Right atrium auricular region (tissue), 2 donors: ENCODE results near the gene CACNA1H. TPM values are rescaled to one million over a fixed set of nuclear protein-coding genes. Genes with fewer than 3 reads are reported as not detected.
"Not testable (repeated sequence)": the region's sequence is repeated elsewhere in the genome, so short reads cannot be mapped to it uniquely, and the experiment has no call there.

Experiments used
- DNase-seq: peaks from one replicate; pipeline ENCODE4 v3.0.0-alpha.2; 2019; ENCODE audit warnings: low spot score
- H3K27ac ChIP-seq, 2 donors: fragments of 200-600 bp; sonication (generic); 1 replicate in 1 of 2; 2 replicates in 1 of 2; pipeline ENCODE4 v1.5.1; 2016 to 2019
- H3K27me3 ChIP-seq, 2 donors: fragments of 200-600 bp; sonication (generic); one replicate each; pipeline versions ENCODE4 v1.5.1 to v1.6.0; 2017 to 2019
- H3K36me3 ChIP-seq: fragments of 200-600 bp; sonication (generic); one replicate; pipeline ENCODE4 v1.5.1; 2016
- H3K4me1 ChIP-seq, 2 donors: fragments of 200-600 bp; sonication (generic); one replicate each; pipeline versions ENCODE4 v1.5.1 to v1.6.0; 2017 to 2019
- H3K4me3 ChIP-seq, 2 donors: fragments of 200-600 bp; sonication (generic); 1 replicate in 1 of 2; 2 replicates in 1 of 2; pipeline ENCODE4 v1.5.1; 2017 to 2019; ENCODE audit warnings: mild to moderate bottlenecking in 1 of 2, moderate library complexity in 1 of 2
- H3K9me3 ChIP-seq, 2 donors: fragments of 200-600 bp; sonication (generic); one replicate each; pipeline ENCODE4 v1.5.1; 2019
- CTCF ChIP-seq, 2 donors: fragments of 200-600 bp; sonication (generic); IDR thresholded peaks; one replicate each; pipeline ENCODE4 v1.5.1; 2019; ENCODE audit warnings: antibody characterized with exemption in 2 of 2
- total RNA-seq, 2 donors: library from RNA; depleted of rRNA; stranded (reverse); fragments of >200 nt; gene quantifications; one replicate each; pipeline ENCODE4 v1.1.0, GENCODE V29; 2016

The CACNA1H gene
- total RNA-seq, 2 donors from 2014 or later: 7.0 to 9.4 TPM

- no peak for TF ChIP-seq CTCF (IDR thresholded peaks at IDR 0.05)
- H3K27ac ChIP-seq: no peak overlapping the region
- DNase-seq: no peak
Measured at GRCh38 chr16:1196494-1196893, 43.6 kb downstream of the CACNA1H start.

GRCh38 chr16:1197237-1197866, 44.4 kb downstream of the CACNA1H start:
- H3K27ac ChIP-seq: no peak overlapping the region

More at GRCh38 chr16:1196494-1196893, 43.6 kb downstream of the CACNA1H start:
- Histone ChIP-seq H3K4me1 (peaks cover 0 to 6% of the 10 kb centered on the region in 2 donors), H3K4me3 (no peak overlapping the region), H3K36me3 (no peaks in the 10 kb centered on the region), H3K27me3 (no peaks in the 10 kb centered on the region), H3K9me3 (no peaks in the 10 kb centered on the region)

GRCh38 chr16:1198194-1198593, 45.3 kb downstream of the CACNA1H start:
- Histone ChIP-seq H3K27ac (no peak overlapping the region), H3K36me3 (no peaks in the 10 kb centered on the region), H3K4me1 (peaks cover 0 to 6% of the 10 kb centered on the region in 2 donors), H3K27me3 (no peaks in the 10 kb centered on the region), H3K9me3 (no peaks in the 10 kb centered on the region), H3K4me3 (no peak overlapping the region)
- TF ChIP-seq CTCF (IDR thresholded peaks at IDR 0.05): no peak
- DNase-seq: no peak

More at GRCh38 chr16:1197237-1197866, 44.4 kb downstream of the CACNA1H start:
- TF ChIP-seq CTCF (IDR thresholded peaks at IDR 0.05): no peak
- H3K4me1 ChIP-seq: peaks cover 0 to 6% of the 10 kb centered on the region in 2 donors
- H3K4me3 ChIP-seq: no peak overlapping the region
- no peak for DNase-seq
- no peaks in the 10 kb centered on the region for H3K27me3 ChIP-seq
- H3K36me3 ChIP-seq: no peaks in the 10 kb centered on the region
- no peaks in the 10 kb centered on the region for H3K9me3 ChIP-seq

- not testable (repeated sequence) for DNase-seq, H3K4me3 ChIP-seq, H3K27me3 ChIP-seq, H3K4me1 ChIP-seq, H3K36me3 ChIP-seq, H3K9me3 ChIP-seq, H3K27ac ChIP-seq
Measured at GRCh38 chr16:1198671-1199346, 45.9 kb downstream of the CACNA1H start.

- no peak for TF ChIP-seq CTCF (IDR thresholded peaks at IDR 0.05)
- no peaks in the 10 kb centered on the region for H3K36me3 ChIP-seq
Measured at GRCh38 chr16:1199347-1200013, 46.6 kb downstream of the CACNA1H start.

GRCh38 chr16:1200014-1200627, 47.2 kb downstream of the CACNA1H start:
- no peak overlapping the region for H3K4me3 ChIP-seq
- TF ChIP-seq CTCF (IDR thresholded peaks at IDR 0.05): no peak
- H3K4me1 ChIP-seq: no peaks in the 10 kb centered on the region
- no peaks in the 10 kb centered on the region for H3K36me3 ChIP-seq
- DNase-seq: no peak
- no peaks in the 10 kb centered on the region for H3K9me3 ChIP-seq
- H3K27me3 ChIP-seq: no peaks in the 10 kb centered on the region
- no peak overlapping the region for H3K27ac ChIP-seq

More at GRCh38 chr16:1199347-1200013, 46.6 kb downstream of the CACNA1H start:
- no peak overlapping the region for H3K4me3 ChIP-seq
- no peak overlapping the region for H3K27ac ChIP-seq
- peaks cover 0 to 5% of the 10 kb centered on the region in 2 donors for H3K4me1 ChIP-seq
- H3K27me3 ChIP-seq: no peaks in the 10 kb centered on the region
- DNase-seq: no peak
- no peaks in the 10 kb centered on the region for H3K9me3 ChIP-seq
